Measurements from ENCODE around the gene RNF26. TPM values are rescaled to one million over a fixed set of nuclear protein-coding genes. Genes with fewer than 3 reads are reported as not detected.

RNF26 gene
- total and polyA plus RNA-seq, 10 of the 15 experiments (the other 5 are each of a cell fraction or from before 2014, with no cell fraction given): 2.8 to 54.5 (median 17.7) TPM

GRCh38 chr11:119357074-119357473 is 22.7 kb downstream of the RNF26 start (continued):
- TF ChIP-seq CUX1 (IDR thresholded peaks at IDR 0.05; ENCODE audit: insufficient replicate concordance, low read depth, low read length) (no peak), RUNX3 (IDR thresholded peaks at IDR 0.05; ENCODE audit: low read length) (no peak), KAT2A (conservative IDR thresholded peaks at IDR 0.05; ENCODE audit: control insufficient read depth, low read depth, low read length) (no peak), ZNF384 (IDR thresholded peaks at IDR 0.05; ENCODE audit: borderline replicate concordance, low read depth, low read length) (no peak), SIN3A (IDR thresholded peaks at IDR 0.05; ENCODE audit: low read depth, low read length) (no peak), RELA (IDR thresholded peaks at IDR 0.05; ENCODE audit: borderline replicate concordance, partially characterized antibody) (no peak), ATF7 (IDR thresholded peaks at IDR 0.05; ENCODE audit: low read depth) (no peak), IKZF1 (conservative IDR thresholded peaks at IDR 0.05) (no peak), POLR2AphosphoS2 (IDR thresholded peaks at IDR 0.05; ENCODE audit: low read depth, low read length) (no peak)
- TF ChIP-seq, protein P1, sequence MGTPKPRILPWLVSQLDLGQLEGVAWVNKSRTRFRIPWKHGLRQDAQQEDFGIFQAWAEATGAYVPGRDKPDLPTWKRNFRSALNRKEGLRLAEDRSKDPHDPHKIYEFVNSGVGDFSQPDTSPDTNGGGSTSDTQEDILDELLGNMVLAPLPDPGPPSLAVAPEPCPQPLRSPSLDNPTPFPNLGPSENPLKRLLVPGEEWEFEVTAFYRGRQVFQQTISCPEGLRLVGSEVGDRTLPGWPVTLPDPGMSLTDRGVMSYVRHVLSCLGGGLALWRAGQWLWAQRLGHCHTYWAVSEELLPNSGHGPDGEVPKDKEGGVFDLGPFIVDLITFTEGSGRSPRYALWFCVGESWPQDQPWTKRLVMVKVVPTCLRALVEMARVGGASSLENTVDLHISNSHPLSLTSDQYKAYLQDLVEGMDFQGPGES (IDR thresholded peaks at IDR 0.05): no peak
- TF ChIP-seq, protein P2, sequence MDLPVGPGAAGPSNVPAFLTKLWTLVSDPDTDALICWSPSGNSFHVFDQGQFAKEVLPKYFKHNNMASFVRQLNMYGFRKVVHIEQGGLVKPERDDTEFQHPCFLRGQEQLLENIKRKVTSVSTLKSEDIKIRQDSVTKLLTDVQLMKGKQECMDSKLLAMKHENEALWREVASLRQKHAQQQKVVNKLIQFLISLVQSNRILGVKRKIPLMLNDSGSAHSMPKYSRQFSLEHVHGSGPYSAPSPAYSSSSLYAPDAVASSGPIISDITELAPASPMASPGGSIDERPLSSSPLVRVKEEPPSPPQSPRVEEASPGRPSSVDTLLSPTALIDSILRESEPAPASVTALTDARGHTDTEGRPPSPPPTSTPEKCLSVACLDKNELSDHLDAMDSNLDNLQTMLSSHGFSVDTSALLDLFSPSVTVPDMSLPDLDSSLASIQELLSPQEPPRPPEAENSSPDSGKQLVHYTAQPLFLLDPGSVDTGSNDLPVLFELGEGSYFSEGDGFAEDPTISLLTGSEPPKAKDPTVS (IDR thresholded peaks at IDR 0.05; ENCODE audit: low read depth, low read length): no peak
